ENCODE data around the gene PCNX4.

GRCh38 chr14:60106339-60106738, 14.6 kb downstream of the PCNX4 start:
- TF ChIP-seq, protein P1, sequence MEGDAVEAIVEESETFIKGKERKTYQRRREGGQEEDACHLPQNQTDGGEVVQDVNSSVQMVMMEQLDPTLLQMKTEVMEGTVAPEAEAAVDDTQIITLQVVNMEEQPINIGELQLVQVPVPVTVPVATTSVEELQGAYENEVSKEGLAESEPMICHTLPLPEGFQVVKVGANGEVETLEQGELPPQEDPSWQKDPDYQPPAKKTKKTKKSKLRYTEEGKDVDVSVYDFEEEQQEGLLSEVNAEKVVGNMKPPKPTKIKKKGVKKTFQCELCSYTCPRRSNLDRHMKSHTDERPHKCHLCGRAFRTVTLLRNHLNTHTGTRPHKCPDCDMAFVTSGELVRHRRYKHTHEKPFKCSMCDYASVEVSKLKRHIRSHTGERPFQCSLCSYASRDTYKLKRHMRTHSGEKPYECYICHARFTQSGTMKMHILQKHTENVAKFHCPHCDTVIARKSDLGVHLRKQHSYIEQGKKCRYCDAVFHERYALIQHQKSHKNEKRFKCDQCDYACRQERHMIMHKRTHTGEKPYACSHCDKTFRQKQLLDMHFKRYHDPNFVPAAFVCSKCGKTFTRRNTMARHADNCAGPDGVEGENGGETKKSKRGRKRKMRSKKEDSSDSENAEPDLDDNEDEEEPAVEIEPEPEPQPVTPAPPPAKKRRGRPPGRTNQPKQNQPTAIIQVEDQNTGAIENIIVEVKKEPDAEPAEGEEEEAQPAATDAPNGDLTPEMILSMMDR (IDR thresholded peaks at IDR 0.05) = no peak
- TF ChIP-seq EP300 (IDR thresholded peaks at IDR 0.05) (no peak), POLR2A (IDR thresholded peaks at IDR 0.05) (no peak)

All from ovary (tissue), 3 donors.